ENCODE results near the gene MBLAC1. TPM values are rescaled to one million over a fixed set of nuclear protein-coding genes. Genes with fewer than 3 reads are reported as not detected.

MBLAC1 gene
- total and polyA plus RNA-seq, 9 of the 15 experiments (the other 6 are each of a cell fraction or from before 2014, with no cell fraction given) = 0.03 to 3.1 (median 0.52) TPM

DNA sequence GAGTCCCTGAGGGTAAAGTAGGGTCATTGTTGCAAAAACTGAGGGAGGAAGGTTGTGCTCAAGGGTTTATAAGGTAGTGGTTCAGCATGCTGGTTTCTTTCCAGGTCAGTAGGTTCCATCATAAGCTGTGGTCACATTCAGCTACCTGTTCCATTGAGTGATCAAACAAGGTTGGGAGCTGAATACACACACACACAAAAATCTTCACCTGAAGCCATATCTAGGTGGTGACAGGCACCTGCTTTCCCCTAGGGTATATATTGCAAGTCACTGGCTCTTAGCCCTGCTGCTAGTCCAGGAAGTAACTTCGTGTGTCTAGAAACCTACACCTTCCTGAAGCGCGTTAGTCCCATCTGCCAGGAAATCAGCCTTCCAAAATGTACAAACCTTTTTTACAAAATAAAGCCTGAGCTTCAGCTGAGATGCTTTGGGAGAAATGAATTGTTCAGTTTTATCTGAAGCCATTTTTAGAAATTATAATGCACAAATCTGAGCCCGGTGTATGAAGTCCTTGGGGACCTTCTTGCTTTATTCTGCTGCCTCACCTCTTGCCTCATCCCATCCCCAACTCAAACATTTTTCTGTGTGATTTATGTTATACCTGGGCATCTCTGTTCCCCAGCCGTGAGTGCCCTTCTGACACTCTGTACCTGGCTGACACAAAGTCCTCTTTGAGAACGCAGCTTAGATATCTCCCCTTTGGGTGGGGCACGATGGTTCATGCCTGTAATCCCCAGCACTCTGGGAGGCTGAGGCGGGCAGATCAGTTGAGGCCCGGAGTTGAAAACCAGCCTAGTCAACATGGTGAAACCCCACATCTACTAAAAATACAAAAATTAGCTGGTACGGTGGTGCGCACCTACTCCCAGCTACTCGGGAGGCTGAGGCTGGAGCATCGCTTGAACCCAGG is 11.3 kb downstream of the MBLAC1 start:
- no TSS peak for BruUV-seq (replicated peaks)
- Histone ChIP-seq H3K36me3 (ENCODE audit: control insufficient read depth, insufficient read depth, low read length) (no peaks in the 10 kb centered on the region), H3K4me3 (no peak overlapping the region), H3K4me2 (ENCODE audit: insufficient read depth, low read length) (no peak overlapping the region), H3K9me3 (replicated peaks; ENCODE audit: control insufficient read depth, insufficient read depth, low read depth, low read length) (no peaks in the 10 kb centered on the region), H4K20me1 (replicated peaks; ENCODE audit: control insufficient read depth, insufficient read depth, low read length) (no peaks in the 10 kb centered on the region), H3K79me2 (ENCODE audit: control insufficient read depth, insufficient read depth, low read length) (no peaks in the 10 kb centered on the region), H2AFZ (ENCODE audit: low read depth, low read length) (no peak overlapping the region), H3K9ac (ENCODE audit: insufficient read depth in 1 of 2, low read depth in 2 of 2, low read length in 2 of 2) (no peak overlapping the region), H3K9me1 (ENCODE audit: control insufficient read depth, insufficient read depth, low read length) (no peaks in the 10 kb centered on the region), H3K27me3 (ENCODE audit: control insufficient read depth in 2 of 2, insufficient read depth in 2 of 2, low read length in 2 of 2) (peaks cover 11 to 18% of the 10 kb centered on the region in 2 experiments; a peak in 4 of 5 replicates), H3K4me1 (replicated peaks in 1 of 2; ENCODE audit: control insufficient read depth in 2 of 2, insufficient read depth in 2 of 2, low read length in 2 of 2) (no peaks in the 10 kb centered on the region), H3K27ac (ENCODE audit: extremely low read depth, low read depth, low read length) (no peak overlapping the region)
- peak; percentile 57 for ATAC-seq
- in situ Hi-C loops (cut with MboI) (no loop called here), intact Hi-C loops (cut with micrococcal nuclease) (no loop called here)
- WGBS (ENCODE audit: insufficient coverage, low coverage, missing lambda C conversion rate) = 37% methylated on average over 13 of the region's 13 CpGs
- DNase-seq (ENCODE audit: extremely low read depth in 1 of 4, low spot score in 3 of 4) = peak in 1 of 4 experiments; percentile 8
- no peak for FAIRE-seq
- ChIA-PET POLR2A (interaction anchor here (1.4 to 1.7 kb wide), 2 partner anchors 10 to 11 kb away, joined by 4 to 5 read pairs; partner anchors contain the start of gene MBLAC1), CTCF (ENCODE audit: low intra/inter-chr PET ratio) (interaction anchor here (0.6 kb wide), 1 partner anchor 74 kb away, joined by 3 read pairs; no protein-coding TSS in a partner anchor)
- TF ChIP-seq ZC3H11A (IDR thresholded peaks at IDR 0.05; ENCODE audit: low read depth, low read length) = no peak
- TF ChIP-seq C11orf30 (IDR thresholded peaks at IDR 0.05; ENCODE audit: low read depth) = 0 out of 2 replicates have a peak, but pooled peaks have one; percentile 6
- 0 out of 2 replicates have a peak, but pooled peaks have one; percentile 35 for TF ChIP-seq NFE2 (IDR thresholded peaks at IDR 0.05; ENCODE audit: low read depth)
- no peak for TF ChIP-seq ZFX (CRISPR knock-in tag; IDR thresholded peaks at IDR 0.05)

GRCh38 chr7:100141555-100141949 is 14.8 kb downstream of the MBLAC1 start:
- no peaks in the 10 kb centered on the region for H3K4me1 ChIP-seq (replicated peaks in 1 of 2; ENCODE audit: control insufficient read depth in 2 of 2, insufficient read depth in 2 of 2, low read length in 2 of 2)
- H3K36me3 ChIP-seq (ENCODE audit: control insufficient read depth, insufficient read depth, low read length) = no peaks in the 10 kb centered on the region
- no peak overlapping the region for H3K27ac ChIP-seq (ENCODE audit: extremely low read depth, low read depth, low read length)
- in situ Hi-C loops (cut with MboI) (no loop called here), intact Hi-C loops (cut with micrococcal nuclease) (no loop called here)
- ATAC-seq (no peak), FAIRE-seq (no peak), DNase-seq (ENCODE audit: extremely low read depth in 1 of 4, low spot score in 3 of 4) (no peak)
- no peak overlapping the region for H2AFZ ChIP-seq (ENCODE audit: low read depth, low read length)
- no peaks in the 10 kb centered on the region for H3K79me2 ChIP-seq (ENCODE audit: control insufficient read depth, insufficient read depth, low read length)
- no peaks in the 10 kb centered on the region for H3K9me1 ChIP-seq (ENCODE audit: control insufficient read depth, insufficient read depth, low read length)
- CTCF ChIA-PET (ENCODE audit: low intra/inter-chr PET ratio) = no interaction called here
- no peaks in the 10 kb centered on the region for H3K9me3 ChIP-seq (replicated peaks; ENCODE audit: control insufficient read depth, insufficient read depth, low read depth, low read length)
- no peak overlapping the region for H3K4me2 ChIP-seq (ENCODE audit: insufficient read depth, low read length)
- no peak for TF ChIP-seq ATF1 (CRISPR knock-in tag; IDR thresholded peaks at IDR 0.05)
- TF ChIP-seq ATF1 (tag; IDR thresholded peaks at IDR 0.05) = no peak
- no peak for TF ChIP-seq ZNF449 (CRISPR knock-in tag; IDR thresholded peaks at IDR 0.05)
- TF ChIP-seq CREM (IDR thresholded peaks at IDR 0.05; ENCODE audit: low read depth) = no peak
- TF ChIP-seq SPI1 (IDR thresholded peaks at IDR 0.05; ENCODE audit: borderline replicate concordance, low read depth, low read length) = no peak
- no peak for TF ChIP-seq FOXK1 (CRISPR knock-in tag; IDR thresholded peaks at IDR 0.05; ENCODE audit: borderline replicate concordance)
- BruUV-seq (replicated peaks) = no TSS peak
- 13% methylated on average over 3 of the region's 3 CpGs for WGBS (ENCODE audit: insufficient coverage, low coverage, missing lambda C conversion rate)
- POLR2A ChIA-PET = interaction anchor here (0.9 to 2.1 kb wide), 2 partner anchors 9 to 11 kb away, joined by 3 to 6 read pairs; no protein-coding TSS in a partner anchor
- no peak overlapping the region for H3K4me3 ChIP-seq
- H4K20me1 ChIP-seq (replicated peaks; ENCODE audit: control insufficient read depth, insufficient read depth, low read length) = no peaks in the 10 kb centered on the region
- H3K9ac ChIP-seq (ENCODE audit: insufficient read depth in 1 of 2, low read depth in 2 of 2, low read length in 2 of 2) = no peak overlapping the region
- peaks cover 11 to 18% of the 10 kb centered on the region in 2 experiments; a peak in 4 of 5 replicates for H3K27me3 ChIP-seq (ENCODE audit: control insufficient read depth in 2 of 2, insufficient read depth in 2 of 2, low read length in 2 of 2)
